A673 (cell line): ENCODE data around the gene BANP.

Experiments used
- CTCF ChIP-seq: fragments of 300-800, 200-600 bp; sonication (generic); conservative IDR thresholded peaks from 2 replicates; pipeline ENCODE4 v1.5.1; 2017; ENCODE audit warnings: low read depth, mild to moderate bottlenecking, antibody characterized with exemption, low read length, moderate library complexity, mixed read lengths
- EZH2 ChIP-seq: fragments of 200-600 bp; sonication (generic); IDR thresholded peaks from 2 replicates; pipeline ENCODE4 v1.6.1; 2017; ENCODE audit warnings: borderline replicate concordance, low read depth, mild to moderate bottlenecking, mixed read lengths, antibody characterized with exemption, low read length; ENCODE audit not compliant: poor library complexity, severe bottlenecking

- no peak for TF ChIP-seq CTCF
- no peak for TF ChIP-seq EZH2
Measured at GRCh38 chr16:88022076-88023042, 71.1 kb downstream of the BANP start.
